H1 (cell line): Measurements from ENCODE around the gene ELAVL1. TPM values are rescaled to one million over a fixed set of nuclear protein-coding genes. Genes with fewer than 3 reads are reported as not detected.

Experiments
- CTCF ChIA-PET: fragments of 300-600 bp; sonication (Branson Sonifier 250); formaldehyde crosslinking; loops from one replicate; lab custom pipeline; 2021; ENCODE audit not compliant: partially characterized antibody; lab: Charles Lee
- POLR2A ChIA-PET: fragments of 300-600 bp; sonication (Branson Sonifier 250); formaldehyde crosslinking; loops from one replicate; lab custom pipeline; 2021; ENCODE audit warnings: inconsistent platforms; ENCODE audit not compliant: partially characterized antibody; lab: Charles Lee
- DNase-seq, 2 experiments: peaks; one replicate each; pipeline versions ENCODE4 v3.0.0 to v3.0.0-alpha.2; 2010 to 2022; ENCODE audit warnings: low spot score in 2 of 2, low read depth in 1 of 2, mixed read lengths in 1 of 2
- FAIRE-seq: peaks from 2 replicates; lab custom pipeline; 2011; peaks lifted over from hg19 to GRCh38; lab: Jason Lieb, UNC
- H2AFZ ChIP-seq: 2 replicates; pipeline ENCODE4 v1.8.1; 2012; ENCODE audit warnings: low read length, inconsistent platforms
- H2AK5ac ChIP-seq: 2 replicates; pipeline ENCODE4 v1.6.1; 2013; ENCODE audit warnings: low read depth, low read length
- H2BK120ac ChIP-seq: replicated peaks from 2 replicates; pipeline ENCODE3; 2013; ENCODE audit warnings: low read depth, low read length, inconsistent platforms
- H2BK12ac ChIP-seq: 2 replicates; pipeline ENCODE4 v1.6.1; 2013; ENCODE audit warnings: low read depth, low read length
- H2BK15ac ChIP-seq: 2 replicates; pipeline ENCODE4 v1.6.1; 2013; ENCODE audit warnings: low read length
- H2BK20ac ChIP-seq: 2 replicates; pipeline ENCODE4 v1.6.1; 2013; ENCODE audit warnings: low read length
- H2BK5ac ChIP-seq: 2 replicates; pipeline ENCODE4 v1.6.1; 2013; ENCODE audit warnings: low read depth, low read length
- H3K14ac ChIP-seq: 2 replicates; pipeline ENCODE4 v1.6.1; 2013; ENCODE audit warnings: inconsistent platforms; ENCODE audit not compliant: insufficient read length
- H3K18ac ChIP-seq: 2 replicates; pipeline ENCODE4 v1.6.1; 2013; ENCODE audit warnings: low read length; ENCODE audit errors: extremely low read depth
- H3K23ac ChIP-seq: 2 replicates; pipeline ENCODE4 v1.6.1; 2013; ENCODE audit warnings: inconsistent platforms; ENCODE audit not compliant: insufficient read length
- H3K23me2 ChIP-seq: 2 replicates; pipeline ENCODE4 v1.6.1; 2013; ENCODE audit warnings: low read depth, low read length
- H3K27ac ChIP-seq: 2 replicates; pipeline ENCODE4 v1.6.1; 2011; ENCODE audit warnings: low read depth, low read length, inconsistent platforms
- H3K27me3 ChIP-seq, 4 experiments: replicated peaks in 1 of 4; 1 replicate in 1 of 4; 2 replicates in 3 of 4; pipeline versions ENCODE4 v1.6.1 to v1.8.1; 2011 to 2013; ENCODE audit warnings: low read length in 3 of 4, mild to moderate bottlenecking in 3 of 4, inconsistent platforms in 2 of 4, mixed read lengths in 2 of 4, moderate library complexity in 1 of 4; ENCODE audit not compliant: control insufficient read depth in 3 of 4, insufficient read depth in 3 of 4; ENCODE audit errors: extremely low read depth in 1 of 4
- H3K36me3 ChIP-seq, 4 experiments: 2 replicates each; pipeline versions ENCODE4 v1.6.1 to v1.8.1; 2011 to 2013; ENCODE audit warnings: mild to moderate bottlenecking in 4 of 4, low read length in 3 of 4, moderate library complexity in 2 of 4, control low read depth in 1 of 4, inconsistent platforms in 1 of 4; ENCODE audit not compliant: insufficient read depth in 4 of 4, control insufficient read depth in 2 of 4
- H3K4ac ChIP-seq: replicated peaks from 2 replicates; pipeline ENCODE3; 2013; ENCODE audit warnings: low read length, low read depth, mixed read lengths, inconsistent platforms; ENCODE audit not compliant: insufficient read length
- H3K4me1 ChIP-seq, 4 experiments: replicated peaks in 1 of 4; 1 replicate in 1 of 4; 2 replicates in 3 of 4; pipeline versions ENCODE4 v1.6.1 to v1.8.1; 2011 to 2013; ENCODE audit warnings: low read length in 3 of 4, inconsistent platforms in 2 of 4, mixed read lengths in 1 of 4; ENCODE audit not compliant: insufficient read depth in 4 of 4, control insufficient read depth in 3 of 4
- H3K4me2 ChIP-seq, 2 experiments: 2 replicates each; pipeline versions ENCODE4 v1.6.1 to v1.8.1; 2011 to 2013; ENCODE audit warnings: low read depth in 2 of 2, low read length in 2 of 2, control low read depth in 1 of 2, inconsistent platforms in 1 of 2, mild to moderate bottlenecking in 1 of 2; ENCODE audit not compliant: insufficient read depth in 1 of 2
- H3K4me3 ChIP-seq, 4 experiments: fragments of 200-600, 300-600 bp in 1 of 4; sonication (generic), shearing (Covaris generic), sonication (Bioruptor Twin) in 1 of 4; 2 replicates each; pipeline versions ENCODE4 v1.5.1 to v1.8.1; 2011 to 2016; ENCODE audit warnings: low read length in 4 of 4, low read depth in 3 of 4, control low read depth in 2 of 4, inconsistent platforms in 2 of 4, mild to moderate bottlenecking in 2 of 4, mixed read lengths in 1 of 4, moderate library complexity in 1 of 4; ENCODE audit not compliant: insufficient read depth in 2 of 4; ENCODE audit errors: extremely low read depth in 1 of 4
- H3K56ac ChIP-seq: replicated peaks from 2 replicates; pipeline ENCODE3; 2013; ENCODE audit warnings: low read depth, mild to moderate bottlenecking, mixed read lengths, low read length, inconsistent platforms; ENCODE audit not compliant: insufficient read length
- H3K79me1 ChIP-seq: 2 replicates; pipeline ENCODE4 v1.6.1; 2013; ENCODE audit warnings: low read depth, low read length, control low read depth
- H3K79me2 ChIP-seq, 2 experiments: 2 replicates each; pipeline versions ENCODE4 v1.6.1 to v1.8.1; 2012 to 2013; ENCODE audit warnings: low read length in 2 of 2, mild to moderate bottlenecking in 2 of 2, inconsistent platforms in 1 of 2; ENCODE audit not compliant: insufficient read depth in 2 of 2, control insufficient read depth in 1 of 2
- H3K9ac ChIP-seq, 4 experiments: replicated peaks in 1 of 4; 1 replicate in 1 of 4; 2 replicates in 3 of 4; pipeline versions ENCODE4 v1.6.1 to v1.8.1; 2011 to 2013; ENCODE audit warnings: low read depth in 3 of 4, low read length in 3 of 4, control low read depth in 2 of 4, mild to moderate bottlenecking in 2 of 4, moderate library complexity in 2 of 4, inconsistent platforms in 1 of 4; ENCODE audit errors: extremely low read depth in 1 of 4
- H3K9me3 ChIP-seq, 2 experiments: 2 replicates each; pipeline versions ENCODE4 v1.6.1 to v1.8.1; 2012 to 2013; ENCODE audit warnings: mild to moderate bottlenecking in 2 of 2, moderate library complexity in 2 of 2, control low read depth in 1 of 2, inconsistent platforms in 1 of 2, low read depth in 1 of 2, low read length in 1 of 2, mixed read lengths in 1 of 2; ENCODE audit not compliant: insufficient read depth in 2 of 2
- H4K20me1 ChIP-seq, 2 experiments: replicated peaks in 1 of 2; 2 replicates each; pipeline versions ENCODE3 to v1.8.1; 2011 to 2013; ENCODE audit warnings: inconsistent platforms in 2 of 2, low read length in 2 of 2, mild to moderate bottlenecking in 1 of 2; ENCODE audit not compliant: insufficient read depth in 2 of 2, control insufficient read depth in 1 of 2
- H4K5ac ChIP-seq: 2 replicates; pipeline ENCODE4 v1.6.1; 2013; ENCODE audit warnings: low read length, low read depth, mixed read lengths, inconsistent platforms; ENCODE audit not compliant: insufficient read length
- H4K8ac ChIP-seq: 2 replicates; pipeline ENCODE4 v1.8.0; 2013; ENCODE audit warnings: mild to moderate bottlenecking, moderate library complexity, low read length, inconsistent platforms; ENCODE audit not compliant: insufficient read depth; ENCODE audit errors: extremely low read depth
- H4K91ac ChIP-seq: replicated peaks from 2 replicates; pipeline ENCODE3; 2013; ENCODE audit warnings: low read length, mixed read lengths, inconsistent platforms; ENCODE audit not compliant: insufficient read length
- POLR2AphosphoS5 ChIP-seq: IDR thresholded peaks from 2 replicates; pipeline ENCODE4 v1.6.1; 2011; ENCODE audit warnings: low read depth, low read length
- TEAD4 ChIP-seq: IDR thresholded peaks from 2 replicates; pipeline ENCODE4 v1.6.1; 2012; ENCODE audit warnings: low read depth, low read length, inconsistent platforms, mixed read lengths
- WGBS, 2 experiments: shearing (Covaris generic) in 1 of 2; methylation state at CpG; one replicate each; pipeline versions ENCODE4 v1.1.6 to v1.1.7; 2013 to 2015; ENCODE audit warnings: low lambda C conversion rate in 2 of 2, mixed read lengths in 2 of 2, inconsistent platforms in 1 of 2, low coverage in 1 of 2, missing lambda C conversion rate in 1 of 2; ENCODE audit not compliant: insufficient replicate concordance in 2 of 2, insufficient coverage in 1 of 2, insufficient read length in 1 of 2; ENCODE audit errors: extremely low coverage in 1 of 2, missing lambda C conversion rate in 1 of 2; 5-methylcytosine and 5-hydroxymethylcytosine counted together
- polyA plus RNA-seq, 7 experiments: library from polyadenylated mRNA; depleted of rRNA in 3 of 7; stranded (reverse) in 5 of 7; unstranded in 2 of 7; fragments of >200 nt in 5 of 7; fragments of 200-250 nt in 2 of 7; gene quantifications; 1 replicate in 5 of 7; 2 replicates in 1 of 7; 4 replicates in 1 of 7; pipeline versions ENCODE4 v1.2.1 to v1.2.3, GENCODE V29; 2011 to 2013; ENCODE audit warnings: missing spikeins in 2 of 7, mixed read lengths in 2 of 7
- total RNA-seq: library from RNA; stranded (reverse); fragmentation: NEBNext Ultra II Directional; extraction: Animal tissue kit (Norgen Biotek cat#: 25700); gene quantifications from 2 replicates; pipeline ENCODE4 v1.2.1, GENCODE V29; 2021

ELAVL1 gene
- total and polyA plus RNA-seq, 2 of the 8 experiments (the other 6 are each of a cell fraction or from before 2014, with no cell fraction given) = 56.7 to 163 TPM

DNA sequence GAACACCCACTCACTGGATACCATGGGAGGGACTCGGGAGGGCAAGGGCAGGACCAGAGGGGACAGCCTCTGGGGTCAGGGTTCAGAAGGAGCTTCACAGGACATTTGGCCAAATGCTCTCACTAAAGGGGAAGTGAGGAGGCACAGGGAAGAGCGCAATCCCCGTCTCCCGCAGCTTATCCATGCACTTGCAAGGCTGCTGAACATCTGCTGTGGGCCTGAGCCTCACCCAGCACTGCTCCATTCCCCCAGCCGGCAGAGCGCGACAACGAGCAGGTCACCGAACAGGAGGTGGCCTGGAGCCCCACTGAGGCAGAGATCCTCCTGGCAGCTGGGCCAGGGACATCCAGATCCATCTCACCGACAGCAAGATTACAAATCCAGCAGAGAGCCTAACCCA lies 23.3 kb downstream of the ELAVL1 start:
- no peaks in the 10 kb centered on the region for H3K23me2 ChIP-seq
- H2AK5ac ChIP-seq = no peak overlapping the region
- H4K8ac ChIP-seq = peak overlapping the region; percentile 53; the same call in 1 of the 2 replicates
- H3K4ac ChIP-seq = no peak overlapping the region
- no peak overlapping the region for H3K18ac ChIP-seq
- H3K4me2 ChIP-seq = no peak overlapping the region
- no peaks in the 10 kb centered on the region for H3K4me1 ChIP-seq
- TF ChIP-seq POLR2AphosphoS5 (peak; percentile 35; the same call in 1 of the 2 replicates), TEAD4 (no peak)
- H3K27ac ChIP-seq = no peak overlapping the region
- POLR2A ChIA-PET = interaction anchor here (1.6 kb wide), 1 partner anchor 39 kb away, joined by 3 read pairs; the partner anchor contains the start of gene TIMM44
- WGBS, 2 experiments = 88% methylated on average over 10 of the region's 10 CpGs; no CpG with 5 or more reads in 1 of the 2 experiments
- H4K20me1 ChIP-seq = peaks cover 41 to 61% of the 10 kb centered on the region in 2 experiments
- no peak overlapping the region for H3K56ac ChIP-seq
- no peak overlapping the region for H3K23ac ChIP-seq
- DNase-seq (no peak), FAIRE-seq (no peak)
- no peak overlapping the region for H3K14ac ChIP-seq
- H2AFZ ChIP-seq = no peak overlapping the region
- H3K9ac ChIP-seq = no peak overlapping the region
- H3K9me3 ChIP-seq = no peaks in the 10 kb centered on the region
- no peak overlapping the region for H2BK120ac ChIP-seq
- no peak overlapping the region for H3K4me3 ChIP-seq
- peaks cover 0 to 37% of the 10 kb centered on the region in 2 experiments; a peak in 2 of 4 replicates for H3K79me2 ChIP-seq
- peaks cover 30% of the 10 kb centered on the region for H3K79me1 ChIP-seq
- no peak overlapping the region for H2BK12ac ChIP-seq
- CTCF ChIA-PET = interaction anchor here (0.7 to 1.4 kb wide), 4 partner anchors 12 to 87 kb away, joined by 3 to 4 read pairs (median 3); no protein-coding TSS in a partner anchor
- H3K36me3 ChIP-seq = peaks cover 20 to 80% (median 52%) of the 10 kb centered on the region in 4 experiments
- H4K5ac ChIP-seq = no peak overlapping the region
- H3K27me3 ChIP-seq = no peaks in the 10 kb centered on the region
- no peak overlapping the region for H2BK20ac ChIP-seq
- H2BK5ac ChIP-seq = no peak overlapping the region
- H4K91ac ChIP-seq = no peak overlapping the region
- H2BK15ac ChIP-seq = no peak overlapping the region
